ENCODE results near the gene SMPDL3B.
A peak's percentile ranks its signal among the peaks of the same experiment; 100 is the strongest.

Gene SMPDL3B

DNA sequence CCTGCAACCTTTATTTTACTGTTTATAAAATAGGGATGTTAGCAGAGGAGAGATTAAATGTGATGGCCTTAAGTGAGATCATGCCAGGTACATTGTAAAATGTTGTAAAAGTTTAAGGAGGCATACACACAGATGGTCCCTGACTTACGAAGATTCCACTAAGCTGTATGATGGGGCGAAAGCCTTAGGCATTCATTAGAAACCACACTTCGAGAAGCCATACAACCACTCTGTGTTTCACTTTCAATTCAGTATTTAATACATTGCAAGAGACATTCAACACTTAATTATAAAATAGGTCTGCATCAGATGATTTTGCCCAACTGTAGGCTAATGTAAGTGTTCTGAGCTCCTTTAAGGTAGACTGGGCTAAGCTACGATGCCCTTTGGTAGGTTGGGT lies 3.7 kb downstream of the SMPDL3B start:
- no peaks in the 10 kb centered on the region for H3K36me3 ChIP-seq (ENCODE audit: control insufficient read depth in 2 of 2, insufficient read depth in 1 of 2, low read length in 2 of 2)
- ChIA-PET POLR2A (interaction anchor here (0.8 kb wide), 1 partner anchor 13 kb away, joined by 4 read pairs; no protein-coding TSS in a partner anchor), CTCF (interaction anchor here (0.8 to 4.9 kb wide), 2 partner anchors 20 to 232 kb away, joined by 4 to 32 read pairs; partner anchors contain the start of gene XKR8)
- H3K9me3 ChIP-seq (ENCODE audit: control insufficient read depth, insufficient read depth, low read depth, low read length): no peaks in the 10 kb centered on the region
- no peak for TF ChIP-seq ZNF404 (tag by site-specific recombination; IDR thresholded peaks at IDR 0.05)
- TF ChIP-seq ZBTB21 (tag by site-specific recombination; IDR thresholded peaks at IDR 0.05): no peak
- no peak overlapping the region for H3K4me3 ChIP-seq (ENCODE audit: low read depth, low read length)
- H3K27ac ChIP-seq (ENCODE audit: extremely low read depth, low read depth, low read length): no peak overlapping the region
- H3K4me1 ChIP-seq (ENCODE audit: control insufficient read depth, insufficient read depth, low read length): peaks cover 3% of the 10 kb centered on the region; the same call in 1 of the 2 replicates

DNA sequence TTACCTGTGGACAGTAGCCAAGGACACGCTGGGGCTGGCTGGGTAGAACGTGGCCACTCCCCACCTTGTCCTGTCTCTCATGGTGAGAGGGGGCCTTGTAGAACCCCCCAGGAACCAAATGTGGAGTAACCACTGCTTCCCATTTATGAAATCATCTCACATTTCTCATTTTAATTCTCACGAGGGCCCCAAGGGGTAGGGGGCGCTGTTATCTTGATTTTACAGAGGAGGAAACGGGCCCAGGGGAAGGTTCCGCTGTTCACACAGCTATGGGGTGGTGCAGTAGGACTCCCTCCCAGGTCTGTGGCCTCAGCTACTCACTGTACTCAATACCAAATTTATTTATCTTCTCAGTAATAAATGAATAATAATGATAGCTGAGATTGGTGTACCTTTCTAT lies 5.5 kb downstream of the SMPDL3B start:
- H3K27ac ChIP-seq (ENCODE audit: extremely low read depth, low read depth, low read length): no peak overlapping the region
- no peaks in the 10 kb centered on the region for H3K9me3 ChIP-seq (ENCODE audit: control insufficient read depth, insufficient read depth, low read depth, low read length)
- H3K36me3 ChIP-seq (ENCODE audit: control insufficient read depth in 2 of 2, insufficient read depth in 1 of 2, low read length in 2 of 2): no peaks in the 10 kb centered on the region
- POLR2A ChIA-PET: interaction anchor here (1.1 kb wide), 1 partner anchor 36 kb away, joined by 3 read pairs; no protein-coding TSS in a partner anchor
- CTCF ChIA-PET: interaction anchor here (0.6 to 4.9 kb wide), 20 partner anchors 7 to 771 kb away, joined by 3 to 32 read pairs (median 4); partner anchors contain the start of gene XKR8
- H3K4me3 ChIP-seq (ENCODE audit: low read depth, low read length): no peak overlapping the region
- peaks cover under 1% of the 10 kb centered on the region; the same call in 1 of the 2 replicates for H3K4me1 ChIP-seq (ENCODE audit: control insufficient read depth, insufficient read depth, low read length)
- TF ChIP-seq KLF8 (tag by site-specific recombination; IDR thresholded peaks at IDR 0.05): no peak
- peak; percentile 31; the same call in 1 of the 2 replicates for TF ChIP-seq ZNF341 (tag by site-specific recombination; IDR thresholded peaks at IDR 0.05; ENCODE audit: low read depth)
- TF ChIP-seq ZNF221 (tag by site-specific recombination; IDR thresholded peaks at IDR 0.05; ENCODE audit: borderline replicate concordance): no peak
- no peak for TF ChIP-seq ZFP3 (tag by site-specific recombination; IDR thresholded peaks at IDR 0.05; ENCODE audit: low read depth)
- TF ChIP-seq ZNF791 (tag by site-specific recombination; IDR thresholded peaks at IDR 0.05): no peak
- TF ChIP-seq, protein P1, sequence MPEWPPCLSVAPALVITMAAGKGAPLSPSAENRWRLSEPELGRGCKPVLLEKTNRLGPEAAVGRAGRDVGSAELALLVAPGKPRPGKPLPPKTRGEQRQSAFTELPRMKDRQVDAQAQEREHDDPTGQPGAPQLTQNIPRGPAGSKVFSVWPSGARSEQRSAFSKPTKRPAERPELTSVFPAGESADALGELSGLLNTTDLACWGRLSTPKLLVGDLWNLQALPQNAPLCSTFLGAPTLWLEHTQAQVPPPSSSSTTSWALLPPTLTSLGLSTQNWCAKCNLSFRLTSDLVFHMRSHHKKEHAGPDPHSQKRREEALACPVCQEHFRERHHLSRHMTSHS (tag by site-specific recombination; IDR thresholded peaks at IDR 0.05): no peak
- TF ChIP-seq, protein P2, sequence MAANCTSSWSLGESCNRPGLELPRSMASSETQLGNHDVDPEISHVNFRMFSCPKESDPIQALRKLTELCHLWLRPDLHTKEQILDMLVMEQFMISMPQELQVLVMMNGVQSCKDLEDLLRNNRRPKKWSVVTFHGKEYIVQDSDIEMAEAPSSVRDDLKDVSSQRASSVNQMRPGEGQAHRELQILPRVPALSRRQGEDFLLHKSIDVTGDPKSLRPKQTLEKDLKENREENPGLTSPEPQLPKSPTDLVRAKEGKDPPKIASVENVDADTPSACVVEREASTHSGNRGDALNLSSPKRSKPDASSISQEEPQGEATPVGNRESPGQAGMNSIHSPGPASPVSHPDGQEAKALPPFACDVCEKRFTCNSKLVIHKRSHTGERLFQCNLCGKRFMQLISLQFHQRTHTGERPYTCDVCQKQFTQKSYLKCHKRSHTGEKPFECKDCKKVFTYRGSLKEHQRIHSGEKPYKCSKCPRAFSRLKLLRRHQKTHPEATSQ (tag by site-specific recombination; IDR thresholded peaks at IDR 0.05): no peak
- no peak for TF ChIP-seq ZNF654 (tag by site-specific recombination; IDR thresholded peaks at IDR 0.05; ENCODE audit: low read depth)

DNA sequence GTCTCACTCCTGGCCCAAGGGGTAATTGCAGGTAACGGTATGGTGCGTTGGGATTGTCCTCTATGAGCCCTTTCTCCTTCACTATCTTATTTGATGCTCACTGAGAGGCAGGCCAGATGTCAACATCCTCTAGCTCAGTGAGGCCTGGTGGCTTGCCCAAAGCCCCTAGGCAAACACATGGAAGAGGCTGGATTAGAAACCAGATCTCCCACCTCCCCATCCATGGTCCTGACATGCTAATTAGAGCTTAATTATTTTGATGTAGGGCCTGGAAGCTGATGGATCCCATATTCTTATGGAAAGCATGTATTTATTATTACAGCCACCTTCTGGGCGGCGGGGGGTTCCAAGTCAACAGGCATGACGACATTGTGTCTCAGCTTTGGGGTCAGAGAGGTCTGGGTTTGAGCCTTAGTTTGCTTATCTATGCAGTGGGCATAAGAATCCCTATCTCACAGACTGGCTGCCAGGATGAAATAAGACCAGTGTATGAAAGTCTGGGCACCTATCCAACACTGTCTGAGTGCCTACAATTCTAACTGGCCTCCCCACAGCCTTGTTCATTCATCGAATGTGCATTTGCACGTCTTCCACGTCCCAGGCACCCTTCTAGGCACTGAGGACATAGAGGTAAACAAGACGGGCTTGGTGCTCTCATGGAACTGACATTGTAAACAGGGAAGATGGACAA lies 6.2 kb downstream of the SMPDL3B start:
- H3K4me1 ChIP-seq (ENCODE audit: control insufficient read depth, insufficient read depth, low read length): no peaks in the 10 kb centered on the region
- ChIA-PET POLR2A (no interaction called here), CTCF (interaction anchor here (0.6 to 4.9 kb wide), 18 partner anchors 8 to 770 kb away, joined by 3 to 32 read pairs (median 4); partner anchors contain the start of gene XKR8)

More for the DNA sequence above, 6.2 kb downstream of the SMPDL3B start:
- Histone ChIP-seq H3K4me3 (ENCODE audit: low read depth, low read length) (no peak overlapping the region), H3K36me3 (ENCODE audit: control insufficient read depth in 2 of 2, insufficient read depth in 1 of 2, low read length in 2 of 2) (no peaks in the 10 kb centered on the region), H3K27ac (ENCODE audit: extremely low read depth, low read depth, low read length) (no peak overlapping the region), H3K9me3 (ENCODE audit: control insufficient read depth, insufficient read depth, low read depth, low read length) (no peaks in the 10 kb centered on the region)
- peak; percentile 40 for TF ChIP-seq ZNF623 (tag by site-specific recombination; IDR thresholded peaks at IDR 0.05)
- TF ChIP-seq, protein P3, sequence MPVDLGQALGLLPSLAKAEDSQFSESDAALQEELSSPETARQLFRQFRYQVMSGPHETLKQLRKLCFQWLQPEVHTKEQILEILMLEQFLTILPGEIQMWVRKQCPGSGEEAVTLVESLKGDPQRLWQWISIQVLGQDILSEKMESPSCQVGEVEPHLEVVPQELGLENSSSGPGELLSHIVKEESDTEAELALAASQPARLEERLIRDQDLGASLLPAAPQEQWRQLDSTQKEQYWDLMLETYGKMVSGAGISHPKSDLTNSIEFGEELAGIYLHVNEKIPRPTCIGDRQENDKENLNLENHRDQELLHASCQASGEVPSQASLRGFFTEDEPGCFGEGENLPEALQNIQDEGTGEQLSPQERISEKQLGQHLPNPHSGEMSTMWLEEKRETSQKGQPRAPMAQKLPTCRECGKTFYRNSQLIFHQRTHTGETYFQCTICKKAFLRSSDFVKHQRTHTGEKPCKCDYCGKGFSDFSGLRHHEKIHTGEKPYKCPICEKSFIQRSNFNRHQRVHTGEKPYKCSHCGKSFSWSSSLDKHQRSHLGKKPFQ (tag by site-specific recombination; IDR thresholded peaks at IDR 0.05): no peak

All from HEK293 (cell line).